A549 (cell line): Measurements from ENCODE around the gene MYOF.

Experiments
- CTCF ChIP-seq: fragments of >200 bp; sonication (Bioruptor Twin); formaldehyde crosslinking; IDR thresholded peaks from 3 replicates; pipeline ENCODE4 v1.5.1; 2016
- SMC3 ChIP-seq: fragments of >200 bp; sonication (Bioruptor Twin); formaldehyde crosslinking; IDR thresholded peaks from 3 replicates; pipeline ENCODE4 v1.6.1; 2018; ENCODE audit warnings: inconsistent platforms
- ZFP36 ChIP-seq: fragments of 450-650 bp; IDR thresholded peaks from 2 replicates; pipeline ENCODE4 v1.6.1; 2014; ENCODE audit warnings: borderline replicate concordance; ENCODE audit not compliant: partially characterized antibody
- TF ChIP-seq, protein P1 (sequence below): fragments of 450-650 bp; IDR thresholded peaks from 2 replicates; pipeline ENCODE4 v1.6.1; 2014; ENCODE audit warnings: antibody characterized with exemption
- TF ChIP-seq, protein P2 (sequence below): fragments of 150-350 bp; IDR thresholded peaks from 2 replicates; pipeline ENCODE4 v1.6.1; 2014; ENCODE audit warnings: low read depth, mild to moderate bottlenecking, low read length

GRCh38 chr10:93336678-93337077 lies 145.5 kb downstream of the MYOF start:
- TF ChIP-seq ZFP36, result no peak
- TF ChIP-seq CTCF, result no peak
- TF ChIP-seq, protein P1, sequence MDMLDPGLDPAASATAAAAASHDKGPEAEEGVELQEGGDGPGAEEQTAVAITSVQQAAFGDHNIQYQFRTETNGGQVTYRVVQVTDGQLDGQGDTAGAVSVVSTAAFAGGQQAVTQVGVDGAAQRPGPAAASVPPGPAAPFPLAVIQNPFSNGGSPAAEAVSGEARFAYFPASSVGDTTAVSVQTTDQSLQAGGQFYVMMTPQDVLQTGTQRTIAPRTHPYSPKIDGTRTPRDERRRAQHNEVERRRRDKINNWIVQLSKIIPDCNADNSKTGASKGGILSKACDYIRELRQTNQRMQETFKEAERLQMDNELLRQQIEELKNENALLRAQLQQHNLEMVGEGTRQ, result no peak
- no peak for TF ChIP-seq SMC3
- TF ChIP-seq, protein P2, sequence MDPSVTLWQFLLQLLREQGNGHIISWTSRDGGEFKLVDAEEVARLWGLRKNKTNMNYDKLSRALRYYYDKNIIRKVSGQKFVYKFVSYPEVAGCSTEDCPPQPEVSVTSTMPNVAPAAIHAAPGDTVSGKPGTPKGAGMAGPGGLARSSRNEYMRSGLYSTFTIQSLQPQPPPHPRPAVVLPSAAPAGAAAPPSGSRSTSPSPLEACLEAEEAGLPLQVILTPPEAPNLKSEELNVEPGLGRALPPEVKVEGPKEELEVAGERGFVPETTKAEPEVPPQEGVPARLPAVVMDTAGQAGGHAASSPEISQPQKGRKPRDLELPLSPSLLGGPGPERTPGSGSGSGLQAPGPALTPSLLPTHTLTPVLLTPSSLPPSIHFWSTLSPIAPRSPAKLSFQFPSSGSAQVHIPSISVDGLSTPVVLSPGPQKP, result no peak
